Stimulated activated naive CD4-positive, alpha-beta T cell treated with Interleukin-2 at 50 U/mL for 16 hours (primary cell): ENCODE data around the gene AQR.
"Not testable (repeated sequence)": the region's sequence is repeated elsewhere in the genome, so short reads cannot be mapped to it uniquely, and the experiment has no call there.

Experiments used
- DNase-seq: peaks from one replicate; lab custom pipeline; 2025; lab: John Stamatoyannopoulos, UW

The AQR gene

GRCh38 chr15:34812868-34813365, 156.6 kb downstream of the AQR start:
- not testable (repeated sequence) for DNase-seq

GRCh38 chr15:34812369-34812768, 157.2 kb downstream of the AQR start:
- no peak for DNase-seq

- DNase-seq: no peak
Measured at GRCh38 chr15:34810443-34811129, 159.0 kb downstream of the AQR start.

- no peak for DNase-seq
Measured at GRCh38 chr15:34809186-34809585, 160.4 kb downstream of the AQR start.

GRCh38 chr15:34808016-34808415, 161.5 kb downstream of the AQR start:
- no peak for DNase-seq

- DNase-seq: not testable (repeated sequence)
Measured at GRCh38 chr15:34807241-34807640, 162.3 kb downstream of the AQR start.

GRCh38 chr15:34804776-34805175, 164.8 kb downstream of the AQR start:
- DNase-seq: no peak

GRCh38 chr15:34804113-34804512, 165.4 kb downstream of the AQR start:
- no peak for DNase-seq

GRCh38 chr15:34802803-34803750, 166.5 kb downstream of the AQR start:
- no peak for DNase-seq

- DNase-seq: no peak
Measured at GRCh38 chr15:34802371-34802770, 167.2 kb downstream of the AQR start.
